LoVo (cell line): ENCODE measurements around the gene TPPP2.

Experiments
- DNase-seq: peaks from one replicate; pipeline ENCODE4 v3.0.0-alpha.2; 2016; ENCODE audit warnings: low spot score

The TPPP2 gene

DNA sequence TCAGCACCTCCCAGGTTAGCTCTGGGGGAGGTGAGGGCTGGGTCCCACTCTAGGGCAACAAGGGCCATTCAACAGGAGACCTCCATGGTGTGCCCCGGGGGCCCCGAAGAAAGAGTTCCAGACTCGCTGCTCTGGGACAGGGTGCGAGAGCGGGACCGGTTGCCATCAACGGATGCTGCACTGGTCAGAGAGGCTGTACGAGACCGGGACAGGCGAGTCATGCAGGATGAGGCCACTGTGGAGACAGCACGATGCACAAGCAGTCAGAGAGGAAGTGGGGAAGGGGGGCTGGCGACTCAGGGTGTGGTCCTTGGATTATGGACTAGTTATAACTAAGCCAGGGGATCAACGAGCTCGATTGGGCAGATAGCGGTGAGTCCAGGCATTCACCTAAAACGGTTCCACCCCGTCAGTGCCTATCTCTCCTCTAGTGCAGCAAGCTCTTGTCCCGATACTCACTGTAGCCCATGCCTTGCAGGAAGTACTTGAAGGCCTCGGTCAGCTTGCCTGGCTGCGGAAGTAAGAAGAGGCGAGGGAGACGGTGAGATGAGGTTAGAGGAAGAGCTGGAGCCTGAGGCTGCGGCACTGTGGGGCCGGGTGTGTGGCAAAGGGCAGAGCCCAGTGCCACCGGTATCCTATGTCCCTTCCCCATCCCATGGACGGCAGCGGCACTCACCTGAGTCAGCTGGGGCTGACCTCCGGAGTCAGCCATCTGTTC lies 12.3 kb upstream of the TPPP2 start:
- no peak for DNase-seq

DNA sequence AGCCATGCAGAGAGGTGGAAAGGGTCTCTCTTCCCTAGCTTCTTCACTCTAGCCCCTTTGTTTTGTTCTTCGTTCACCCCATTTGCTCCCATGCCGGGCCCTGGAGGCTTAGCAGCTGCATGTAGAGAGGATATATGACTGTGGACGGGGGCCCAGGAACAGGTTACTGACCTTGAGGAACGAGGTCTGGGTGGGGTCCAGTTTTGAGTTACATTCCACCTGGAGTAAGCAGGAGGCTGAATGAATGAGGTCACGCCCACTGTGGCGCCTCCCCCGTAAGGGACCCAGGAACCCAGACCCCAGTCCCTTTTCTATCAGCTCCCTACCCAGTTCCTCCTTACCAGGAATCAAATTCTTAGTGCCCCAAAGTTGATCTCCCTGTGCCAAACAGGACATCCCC lies 11.7 kb upstream of the TPPP2 start:
- DNase-seq, result no peak

DNA sequence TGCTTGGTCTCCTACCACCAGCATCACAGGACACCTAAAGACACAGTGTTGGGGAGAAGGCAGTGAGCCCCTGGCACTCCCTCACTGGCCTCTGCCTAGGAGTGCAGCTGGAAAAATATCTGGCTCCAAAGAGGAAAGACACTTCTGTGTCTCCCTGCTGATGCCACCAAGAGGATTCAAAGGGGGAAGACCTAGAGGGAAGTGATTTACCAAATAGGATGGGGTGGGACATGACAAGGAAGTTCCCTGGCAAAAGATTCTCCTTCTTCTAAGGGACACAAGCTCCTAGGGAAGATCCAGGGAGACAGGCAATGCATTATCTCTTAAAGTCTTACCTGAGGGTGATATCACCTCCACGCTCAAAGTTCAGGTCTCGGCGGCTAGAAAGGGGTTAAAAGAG lies 11.2 kb upstream of the TPPP2 start:
- no peak for DNase-seq

GRCh38 chr14:21019366-21019765 lies 10.7 kb upstream of the TPPP2 start:
- no peak for DNase-seq

DNA sequence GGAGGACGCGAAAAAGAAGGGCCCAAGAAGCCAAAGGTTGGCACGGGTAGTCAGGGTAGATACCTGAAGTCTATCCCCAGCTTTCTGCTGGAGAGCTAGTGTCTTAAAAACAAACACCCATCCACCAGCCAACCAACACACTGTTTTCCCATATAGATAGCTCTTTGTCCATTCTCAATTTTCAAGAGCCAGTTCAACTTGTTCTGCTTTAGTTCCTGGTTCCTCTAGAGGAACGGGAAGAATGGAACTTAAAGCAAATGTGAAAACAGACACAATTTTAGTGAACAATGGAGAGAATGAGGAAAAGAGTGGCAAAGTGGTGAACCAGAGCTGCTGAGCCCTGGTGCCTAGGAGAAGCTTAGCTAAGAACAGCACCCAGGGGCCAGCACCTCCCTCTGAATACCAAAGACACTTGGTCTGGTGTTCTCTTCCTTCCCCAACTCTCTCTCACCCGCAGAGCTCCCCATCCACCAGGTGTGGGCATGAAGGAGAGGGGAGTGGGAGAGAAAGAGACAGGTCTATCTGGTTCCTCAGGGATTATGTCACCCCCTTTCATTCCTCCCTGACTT lies 9.0 kb upstream of the TPPP2 start:
- DNase-seq, result no peak

- DNase-seq, result no peak
Measured at GRCh38 chr14:21022686-21023085, 7.3 kb upstream of the TPPP2 start.

DNA sequence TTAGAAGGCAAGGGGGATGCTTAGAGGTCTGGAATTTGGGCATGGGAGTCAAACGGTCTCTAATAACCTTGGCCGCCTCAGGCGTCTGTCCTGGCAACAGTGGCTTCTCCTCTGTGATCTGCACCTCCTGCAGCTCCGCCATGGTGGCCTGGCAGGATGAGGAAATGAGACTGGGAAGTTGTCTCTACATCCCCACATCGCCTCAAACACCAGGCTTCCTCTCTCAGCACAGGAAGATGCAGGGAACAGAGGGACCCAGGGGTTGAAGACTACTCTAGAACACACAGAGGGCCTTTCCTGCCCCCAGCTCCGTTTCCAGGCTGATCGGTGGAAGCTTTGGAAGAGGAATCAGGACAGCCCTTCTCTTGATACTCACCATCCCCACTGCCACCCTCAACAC lies 6.8 kb upstream of the TPPP2 start:
- DNase-seq, result no peak

DNA sequence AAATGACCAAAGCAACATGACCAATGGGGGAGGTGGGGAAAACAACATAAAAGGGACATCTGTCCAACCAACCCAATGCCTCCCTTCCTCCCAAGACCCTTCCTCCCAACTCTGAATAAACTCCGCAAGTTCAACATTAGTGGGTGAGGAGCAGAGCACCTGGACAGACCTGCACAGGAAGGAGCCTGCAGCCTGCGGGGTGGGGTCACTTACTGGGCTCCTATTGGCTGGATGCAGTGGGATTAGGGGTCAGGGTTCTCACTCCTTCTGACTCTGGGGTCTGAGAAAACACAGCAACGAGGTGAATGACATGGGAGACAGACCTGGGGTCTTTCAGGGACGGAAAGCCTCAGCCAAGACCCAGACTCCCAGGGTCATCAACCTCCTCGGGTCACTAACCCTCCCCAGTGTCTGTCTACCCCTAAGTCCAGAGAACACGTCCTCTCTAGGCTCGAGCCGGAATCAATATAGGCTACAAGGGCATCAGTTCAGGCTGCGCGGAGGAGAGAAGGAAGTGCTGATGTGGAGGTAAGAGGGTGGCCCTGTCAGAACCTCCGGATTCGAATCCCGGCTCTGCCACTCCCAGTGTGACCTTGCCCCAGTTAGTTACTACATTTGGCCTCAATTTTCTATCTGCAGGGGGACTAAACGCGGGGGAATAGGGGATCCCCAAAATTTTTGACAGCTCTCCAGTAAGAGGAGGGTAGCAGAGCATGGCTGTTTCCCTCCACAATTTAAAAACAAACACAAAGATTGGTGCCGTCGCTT lies 6.0 kb upstream of the TPPP2 start:
- DNase-seq, result no peak

GRCh38 chr14:21024585-21025370 lies 5.2 kb upstream of the TPPP2 start, which contains the start of gene NDRG2:
Gene NDRG2, minus strand, starts transcription at chr14:21025061. Its CDS starts 1,746 bp downstream, at chr14:21023315.
- DNase-seq, result peak; percentile 72

- DNase-seq, result no peak
Measured at GRCh38 chr14:21025371-21026273, 4.4 kb upstream of the TPPP2 start.

GRCh38 chr14:21026274-21026987 lies 3.6 kb upstream of the TPPP2 start:
- DNase-seq, result no peak

- no peak for DNase-seq
Measured at GRCh38 chr14:21026988-21027315, 3.1 kb upstream of the TPPP2 start.

GRCh38 chr14:21030531-21030930 lies 514 bp downstream of the TPPP2 start:
- DNase-seq, result no peak

DNA sequence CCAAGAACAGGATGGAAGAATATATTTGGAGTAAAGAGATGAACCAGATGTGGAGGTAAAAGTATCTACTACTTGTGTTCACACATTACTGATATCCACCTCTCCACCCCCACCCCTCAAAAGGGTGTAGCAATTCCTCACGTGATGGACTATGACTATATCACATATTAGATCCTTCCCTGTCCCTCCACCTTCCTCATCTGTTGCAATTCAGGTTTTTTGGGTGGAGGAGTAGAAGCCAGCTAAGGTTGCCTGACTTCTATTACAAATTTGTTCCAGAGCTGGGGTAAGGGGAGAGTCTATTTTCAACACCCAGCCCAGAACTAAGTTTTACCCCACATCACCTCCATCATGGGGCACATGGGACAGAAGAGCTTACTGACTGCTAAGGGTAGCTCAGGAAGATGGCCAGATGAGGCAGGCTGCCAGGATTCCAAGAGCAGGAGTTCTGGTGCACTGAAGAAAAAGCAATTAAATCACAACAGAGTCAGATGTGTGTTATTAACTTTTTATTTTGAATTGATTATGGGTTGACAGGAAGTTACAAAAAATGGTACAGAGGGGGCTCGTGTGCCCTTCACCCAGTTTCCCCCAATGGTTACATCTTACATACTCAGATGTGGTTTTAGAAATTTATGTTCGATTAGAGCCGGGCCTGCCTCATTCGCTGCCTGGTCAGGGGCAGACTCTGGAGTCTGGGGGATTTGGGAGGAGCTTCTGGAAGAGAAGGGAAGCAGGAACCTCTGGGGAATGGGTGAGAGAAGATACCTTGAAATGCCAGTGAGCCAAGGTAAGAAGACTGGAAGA lies 2.5 kb downstream of the TPPP2 start:
- DNase-seq, result no peak

- no peak for DNase-seq
Measured at GRCh38 chr14:21033133-21033698, 3.2 kb downstream of the TPPP2 start.

DNA sequence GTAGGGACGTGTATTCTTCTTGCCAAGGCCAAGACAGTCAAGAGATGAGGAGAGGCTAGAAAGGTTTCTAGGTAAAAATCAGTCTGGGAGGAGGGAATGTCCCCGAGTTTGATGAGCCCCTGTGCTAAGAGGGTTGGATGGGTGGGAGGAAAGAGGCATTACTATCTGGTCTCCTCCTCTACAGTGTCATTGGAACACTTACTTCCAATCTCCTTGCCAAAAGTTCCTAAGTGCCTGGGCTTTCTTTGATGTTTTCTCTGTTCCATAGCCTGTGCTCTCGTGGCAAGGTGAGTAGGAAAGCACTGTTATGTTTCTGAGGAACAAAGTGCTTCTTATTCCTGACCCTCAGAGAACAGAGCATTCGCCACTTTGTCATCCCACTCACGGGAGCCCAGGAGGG lies 4.7 kb downstream of the TPPP2 start, which contains the start of gene RNASE13:
TSS of gene RNASE13 (minus strand) at position 101 of the 400 bp plus-strand sequence. CDS start 519 bp downstream, outside the sequence.
- DNase-seq, result no peak

DNA sequence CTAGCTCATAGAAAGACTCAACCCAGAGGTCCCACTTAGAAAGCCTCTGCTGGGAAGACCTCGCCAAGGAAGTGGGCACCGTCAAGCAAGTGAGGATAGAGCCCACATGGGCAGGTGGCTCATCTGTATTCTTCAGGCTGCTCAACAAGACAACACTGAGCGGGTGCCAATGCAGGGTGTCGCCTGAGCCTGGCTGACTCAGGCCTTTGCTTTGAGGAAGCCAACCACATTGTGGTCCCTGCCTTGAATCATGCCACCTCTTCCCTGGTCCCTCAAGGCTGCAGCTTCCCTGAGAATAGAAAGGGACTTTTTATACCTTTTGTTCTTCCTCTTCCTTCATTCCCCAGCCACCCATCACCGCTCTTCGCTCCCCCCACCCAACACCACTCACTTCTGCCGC lies 6.7 kb downstream of the TPPP2 start:
- DNase-seq, result peak; percentile 32

DNA sequence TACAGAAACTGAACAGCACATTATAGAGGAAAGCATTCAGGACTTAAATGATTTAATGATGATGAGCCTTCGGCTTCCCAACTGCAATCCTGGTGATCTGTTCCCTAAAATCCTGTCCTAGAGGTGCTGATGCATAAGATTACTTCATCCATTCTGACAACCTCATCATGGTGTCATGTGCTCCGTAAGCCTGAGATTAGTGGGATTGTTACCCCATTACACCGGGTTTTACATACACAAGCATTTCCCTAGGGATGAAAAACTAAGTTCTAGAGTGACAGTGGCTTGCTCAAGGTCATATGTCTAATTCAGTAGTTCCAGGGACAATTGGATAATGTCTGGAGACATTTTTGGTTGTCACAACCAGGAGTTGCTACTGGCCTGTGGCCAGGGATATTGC lies 7.1 kb downstream of the TPPP2 start:
- no peak for DNase-seq
